HepG2 (cell line): ENCODE measurements around the gene SHC3. TPM values are rescaled to one million over a fixed set of nuclear protein-coding genes. Genes with fewer than 3 reads are reported as not detected.

ENCODE experiments used
- ATAC-seq: fragments of 200-7000 bp; cut with Tn5 transposase; 3 replicates; pipeline ENCODE4 v1.9.1; 2020; ENCODE audit warnings: mild to moderate bottlenecking, moderate library complexity
- BruUV-seq: library from RNA; stranded (reverse); fragments of 400-500 nt; replicated peaks from 2 replicates; lab custom pipeline; 2021; lab: Mats Ljungman, UMichigan
- CTCF ChIA-PET: fragments of 300-600 bp; formaldehyde crosslinking; extraction: SDS; loops from one replicate; lab custom pipeline; 2021; ENCODE audit warnings: low total read pairs, inconsistent platforms, low intra/inter-chr PET ratio; lab: Yijun Ruan, JAX
- POLR2A ChIA-PET: fragments of 350-600 bp; sonication (Branson Sonifier 250); formaldehyde crosslinking; loops from one replicate; lab custom pipeline; 2020; ENCODE audit warnings: antibody characterized with exemption, inconsistent platforms; lab: Yijun Ruan, JAX
- DNase-seq: peaks from one replicate; pipeline ENCODE4 v3.0.0-alpha.2; 2015; ENCODE audit warnings: low spot score
- FAIRE-seq: peaks from 3 replicates; lab custom pipeline; 2011; peaks lifted over from hg19 to GRCh38; lab: Jason Lieb, UNC
- H2AFZ ChIP-seq: one replicate; pipeline ENCODE4 v1.6.1; 2011; ENCODE audit warnings: low read length, inconsistent platforms
- H3K27ac ChIP-seq: fragments of 300-600 bp; 3 replicates; pipeline ENCODE4 v1.8.0; 2011; ENCODE audit warnings: mixed run types, mild to moderate bottlenecking, mixed read lengths, low read length, inconsistent platforms; ENCODE audit not compliant: insufficient read depth; ENCODE audit errors: extremely low read length
- H3K27me3 ChIP-seq, 2 experiments: fragments of 200-600 bp in 1 of 2; 2 replicates in 1 of 2; 3 replicates in 1 of 2; pipeline versions ENCODE4 v1.6.0 to v1.8.0; 2011; ENCODE audit warnings: low read length in 2 of 2, mild to moderate bottlenecking in 2 of 2, moderate library complexity in 2 of 2, inconsistent platforms in 1 of 2; ENCODE audit not compliant: insufficient read depth in 2 of 2, control insufficient read depth in 1 of 2
- H3K36me3 ChIP-seq, 2 experiments: fragments of 200-600 bp in 1 of 2; replicated peaks in 1 of 2; 2 replicates in 1 of 2; 3 replicates in 1 of 2; pipeline versions ENCODE4 v1.5.1 to v1.8.0; 2011; ENCODE audit warnings: low read length in 2 of 2, inconsistent platforms in 1 of 2; ENCODE audit not compliant: insufficient read depth in 2 of 2, control insufficient read depth in 1 of 2
- H3K4me1 ChIP-seq: 2 replicates; pipeline ENCODE4 v1.5.1; 2012; ENCODE audit warnings: low read length, inconsistent platforms; ENCODE audit not compliant: insufficient read depth
- H3K4me2 ChIP-seq: 2 replicates; pipeline ENCODE4 v1.6.0; 2011; ENCODE audit warnings: low read depth, low read length, inconsistent platforms
- H3K4me3 ChIP-seq, 3 experiments: fragments of 200-600 bp in 1 of 3; sonication (generic), shearing (Covaris generic) in 1 of 3; replicated peaks in 1 of 3; 2 replicates each; pipeline ENCODE4 v1.5.1; 2011 to 2016; ENCODE audit warnings: low read length in 3 of 3, inconsistent platforms in 2 of 3, low read depth in 2 of 3, mild to moderate bottlenecking in 2 of 3, control low read depth in 1 of 3, mixed read lengths in 1 of 3; ENCODE audit not compliant: insufficient read depth in 1 of 3
- H3K79me2 ChIP-seq: one replicate; pipeline ENCODE4 v1.6.1; 2011; ENCODE audit warnings: low read length, inconsistent platforms; ENCODE audit not compliant: insufficient read depth
- H3K9ac ChIP-seq: 2 replicates; pipeline ENCODE4 v1.6.0; 2011; ENCODE audit warnings: mild to moderate bottlenecking, low read depth, low read length, inconsistent platforms; ENCODE audit not compliant: insufficient read depth
- H3K9me3 ChIP-seq: 2 replicates; pipeline ENCODE4 v1.5.1; 2012; ENCODE audit warnings: mild to moderate bottlenecking, low read length
- H4K20me1 ChIP-seq: 2 replicates; pipeline ENCODE4 v1.6.0; 2011; ENCODE audit warnings: inconsistent platforms, mild to moderate bottlenecking, low read length, moderate library complexity; ENCODE audit not compliant: insufficient read depth
- ARNT ChIP-seq: fragments of 450-650 bp; IDR thresholded peaks from 2 replicates; pipeline ENCODE4 v1.6.1; 2017
- HIVEP1 ChIP-seq: sonication (generic); formaldehyde crosslinking; IDR thresholded peaks from 2 replicates; pipeline ENCODE4 v1.4.0; 2020; ENCODE audit warnings: mild to moderate bottlenecking, missing genetic modification reagents
- NR3C1 ChIP-seq: sonication (generic); formaldehyde crosslinking; IDR thresholded peaks from 2 replicates; pipeline ENCODE4 v1.4.0; 2020; ENCODE audit warnings: missing genetic modification reagents
- PHF5A ChIP-seq: IDR thresholded peaks from one replicate; pipeline ENCODE4 v1.6.1; 2018; ENCODE audit warnings: low read depth, missing genetic modification reagents; ENCODE audit not compliant: unreplicated experiment
- POLR2A ChIP-seq, 2 experiments: IDR thresholded peaks; 2 replicates each; pipeline ENCODE4 v1.6.1; 2011; ENCODE audit warnings: low read depth in 2 of 2, low read length in 2 of 2, mild to moderate bottlenecking in 1 of 2, moderate library complexity in 1 of 2; ENCODE audit not compliant: insufficient read depth in 1 of 2
- ZNF12 ChIP-seq: sonication (generic); formaldehyde crosslinking; IDR thresholded peaks from 2 replicates; pipeline ENCODE4 v1.5.0; 2020; ENCODE audit warnings: missing genetic modification reagents
- ZNF382 ChIP-seq: sonication (generic); formaldehyde crosslinking; IDR thresholded peaks from 2 replicates; pipeline ENCODE4 v1.5.0; 2020; ENCODE audit warnings: missing genetic modification reagents, mild to moderate bottlenecking, borderline replicate concordance
- ZNF567 ChIP-seq: sonication (generic); formaldehyde crosslinking; IDR thresholded peaks from 2 replicates; pipeline ENCODE4 v1.8.1; 2023; ENCODE audit warnings: mild to moderate bottlenecking, missing genetic modification reagents, borderline replicate concordance
- WGBS: methylation state at CpG from one replicate; pipeline ENCODE4 v1.1.6; 2017; ENCODE audit warnings: low lambda C conversion rate; 5-methylcytosine and 5-hydroxymethylcytosine counted together
- in situ Hi-C: cut with HindIII; loops from 2 replicates; pipeline ENCODE4 v1.10.0; 2017; ENCODE audit warnings: low pct_unique_long_range_greater_than_20kb; ENCODE audit not compliant: extremely low pct_ligation_motif_present
- intact Hi-C: fragments of 100-400 bp; cut with micrococcal nuclease; formaldehyde crosslinking; loops from one replicate; pipeline ENCODE4 v1.10.0; 2022; ENCODE audit not compliant: unreplicated experiment
- polyA plus RNA-seq, 8 experiments: library from polyadenylated mRNA; depleted of rRNA in 3 of 8; stranded (reverse) in 7 of 8; unstranded in 1 of 8; fragments of >200 nt; fragmentation: Illumina TruSeq in 4 of 8; extraction: Trizol in 4 of 8; gene quantifications; 2 replicates each; pipeline versions ENCODE4 v1.2.1 to v1.2.3, GENCODE V29; 2011 to 2016; ENCODE audit warnings: low read depth in 4 of 8, missing spikeins in 1 of 8, mixed read lengths in 1 of 8; ENCODE audit not compliant: insufficient read depth in 1 of 8
- total RNA-seq, 5 experiments: library from RNA; depleted of rRNA; stranded (reverse); fragments of >200 nt; fragmentation: Illumina TruSeq; extraction: Trizol; gene quantifications; 2 replicates each; pipeline ENCODE4 v1.2.3, GENCODE V29; 2016; ENCODE audit warnings: low read depth in 1 of 5
- TF ChIP-seq, protein P1 (sequence below), 2 experiments: sonication (generic) in 1 of 2; formaldehyde crosslinking in 1 of 2; IDR thresholded peaks; 2 replicates each; pipeline versions ENCODE4 v1.4.0 to v1.6.1; 2016 to 2020; ENCODE audit warnings: borderline replicate concordance in 1 of 2, low read depth in 1 of 2, mild to moderate bottlenecking in 1 of 2, missing genetic modification reagents in 1 of 2
- TF ChIP-seq, protein P2 (sequence below): sonication (generic); formaldehyde crosslinking; IDR thresholded peaks from 2 replicates; pipeline ENCODE4 v1.4.0; 2020; ENCODE audit warnings: low read depth, missing genetic modification reagents

Gene SHC3
- total and polyA plus RNA-seq, 2 of the 13 experiments (the other 11 are each of a cell fraction or from before 2014, with no cell fraction given) = 0.09 to 0.89 TPM

DNA sequence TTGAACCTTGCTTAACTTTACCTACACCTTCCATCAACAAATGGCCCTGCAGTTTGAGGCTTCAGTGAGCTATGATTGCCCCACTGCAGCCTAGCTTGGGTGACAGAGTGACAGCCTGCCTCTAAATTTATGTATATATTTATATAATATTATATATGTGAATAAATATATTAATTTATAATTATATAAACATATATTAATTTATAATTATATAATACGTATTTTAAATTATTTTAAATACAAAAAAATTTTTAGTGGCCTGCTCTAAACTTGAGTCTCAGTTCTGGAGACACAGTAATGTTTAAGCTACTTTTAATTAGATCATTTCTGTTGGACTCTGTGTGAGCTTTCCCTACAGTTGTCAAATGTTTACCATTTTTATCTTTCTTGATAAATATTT is 9.3 kb upstream of the SHC3 start:
- no peak for FAIRE-seq
- intact Hi-C loops (no loop called here), in situ Hi-C loops (no loop called here)
- H3K4me1 ChIP-seq = peaks cover 11% of the 10 kb centered on the region
- TF ChIP-seq, protein P1, sequence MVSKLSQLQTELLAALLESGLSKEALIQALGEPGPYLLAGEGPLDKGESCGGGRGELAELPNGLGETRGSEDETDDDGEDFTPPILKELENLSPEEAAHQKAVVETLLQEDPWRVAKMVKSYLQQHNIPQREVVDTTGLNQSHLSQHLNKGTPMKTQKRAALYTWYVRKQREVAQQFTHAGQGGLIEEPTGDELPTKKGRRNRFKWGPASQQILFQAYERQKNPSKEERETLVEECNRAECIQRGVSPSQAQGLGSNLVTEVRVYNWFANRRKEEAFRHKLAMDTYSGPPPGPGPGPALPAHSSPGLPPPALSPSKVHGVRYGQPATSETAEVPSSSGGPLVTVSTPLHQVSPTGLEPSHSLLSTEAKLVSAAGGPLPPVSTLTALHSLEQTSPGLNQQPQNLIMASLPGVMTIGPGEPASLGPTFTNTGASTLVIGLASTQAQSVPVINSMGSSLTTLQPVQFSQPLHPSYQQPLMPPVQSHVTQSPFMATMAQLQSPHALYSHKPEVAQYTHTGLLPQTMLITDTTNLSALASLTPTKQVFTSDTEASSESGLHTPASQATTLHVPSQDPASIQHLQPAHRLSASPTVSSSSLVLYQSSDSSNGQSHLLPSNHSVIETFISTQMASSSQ (IDR thresholded peaks at IDR 0.05; ENCODE audit: low read depth) = no peak
- TF ChIP-seq, protein P1 (CRISPR knock-in tag; IDR thresholded peaks at IDR 0.05; ENCODE audit: borderline replicate concordance) = no peak
- TF ChIP-seq, protein P2, sequence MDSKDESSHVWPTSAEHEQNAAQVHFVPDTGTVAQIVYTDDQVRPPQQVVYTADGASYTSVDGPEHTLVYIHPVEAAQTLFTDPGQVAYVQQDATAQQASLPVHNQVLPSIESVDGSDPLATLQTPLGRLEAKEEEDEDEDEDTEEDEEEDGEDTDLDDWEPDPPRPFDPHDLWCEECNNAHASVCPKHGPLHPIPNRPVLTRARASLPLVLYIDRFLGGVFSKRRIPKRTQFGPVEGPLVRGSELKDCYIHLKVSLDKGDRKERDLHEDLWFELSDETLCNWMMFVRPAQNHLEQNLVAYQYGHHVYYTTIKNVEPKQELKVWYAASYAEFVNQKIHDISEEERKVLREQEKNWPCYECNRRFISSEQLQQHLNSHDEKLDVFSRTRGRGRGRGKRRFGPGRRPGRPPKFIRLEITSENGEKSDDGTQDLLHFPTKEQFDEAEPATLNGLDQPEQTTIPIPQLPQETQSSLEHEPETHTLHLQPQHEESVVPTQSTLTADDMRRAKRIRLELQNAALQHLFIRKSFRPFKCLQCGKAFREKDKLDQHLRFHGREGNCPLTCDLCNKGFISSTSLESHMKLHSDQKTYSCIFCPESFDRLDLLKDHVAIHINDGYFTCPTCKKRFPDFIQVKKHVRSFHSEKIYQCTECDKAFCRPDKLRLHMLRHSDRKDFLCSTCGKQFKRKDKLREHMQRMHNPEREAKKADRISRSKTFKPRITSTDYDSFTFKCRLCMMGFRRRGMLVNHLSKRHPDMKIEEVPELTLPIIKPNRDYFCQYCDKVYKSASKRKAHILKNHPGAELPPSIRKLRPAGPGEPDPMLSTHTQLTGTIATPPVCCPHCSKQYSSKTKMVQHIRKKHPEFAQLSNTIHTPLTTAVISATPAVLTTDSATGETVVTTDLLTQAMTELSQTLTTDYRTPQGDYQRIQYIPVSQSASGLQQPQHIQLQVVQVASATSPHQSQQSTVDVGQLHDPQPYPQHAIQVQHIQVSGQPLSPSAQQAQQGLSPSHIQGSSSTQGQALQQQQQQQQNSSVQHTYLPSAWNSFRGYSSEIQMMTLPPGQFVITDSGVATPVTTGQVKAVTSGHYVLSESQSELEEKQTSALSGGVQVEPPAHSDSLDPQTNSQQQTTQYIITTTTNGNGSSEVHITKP (CRISPR knock-in tag) = no peak
- TF ChIP-seq ZNF567 (CRISPR knock-in tag) = no peak
- TF ChIP-seq NR3C1 (CRISPR knock-in tag) = no peak
- TF ChIP-seq HIVEP1 (CRISPR knock-in tag) = no peak
- no peak for TF ChIP-seq ARNT
- TF ChIP-seq ZNF382 (CRISPR knock-in tag) = no peak
- TF ChIP-seq ZNF12 = no peak
- no peak for TF ChIP-seq POLR2A (IDR thresholded peaks at IDR 0.05; ENCODE audit: insufficient read depth in 1 of 2, low read depth in 2 of 2, low read length in 2 of 2)
- no peak for TF ChIP-seq PHF5A (CRISPR knock-in tag)
- no peaks in the 10 kb centered on the region for H3K36me3 ChIP-seq
- no TSS peak for BruUV-seq
- no peaks in the 10 kb centered on the region for H3K27me3 ChIP-seq
- no peak overlapping the region for H3K4me2 ChIP-seq
- no peak for ATAC-seq
- ChIA-PET POLR2A (no interaction called here), CTCF (no interaction called here)
- no peaks in the 10 kb centered on the region for H4K20me1 ChIP-seq
- no peak overlapping the region for H2AFZ ChIP-seq
- no peak overlapping the region for H3K9ac ChIP-seq
- H3K79me2 ChIP-seq = no peaks in the 10 kb centered on the region
- 3% methylated on average over 1 of the region's 1 CpG for WGBS
- no peak for DNase-seq
- no peak overlapping the region for H3K4me3 ChIP-seq
- H3K27ac ChIP-seq = no peak overlapping the region
- no peaks in the 10 kb centered on the region for H3K9me3 ChIP-seq
